Measurements from ENCODE around the gene CD79A.

The CD79A gene

DNA sequence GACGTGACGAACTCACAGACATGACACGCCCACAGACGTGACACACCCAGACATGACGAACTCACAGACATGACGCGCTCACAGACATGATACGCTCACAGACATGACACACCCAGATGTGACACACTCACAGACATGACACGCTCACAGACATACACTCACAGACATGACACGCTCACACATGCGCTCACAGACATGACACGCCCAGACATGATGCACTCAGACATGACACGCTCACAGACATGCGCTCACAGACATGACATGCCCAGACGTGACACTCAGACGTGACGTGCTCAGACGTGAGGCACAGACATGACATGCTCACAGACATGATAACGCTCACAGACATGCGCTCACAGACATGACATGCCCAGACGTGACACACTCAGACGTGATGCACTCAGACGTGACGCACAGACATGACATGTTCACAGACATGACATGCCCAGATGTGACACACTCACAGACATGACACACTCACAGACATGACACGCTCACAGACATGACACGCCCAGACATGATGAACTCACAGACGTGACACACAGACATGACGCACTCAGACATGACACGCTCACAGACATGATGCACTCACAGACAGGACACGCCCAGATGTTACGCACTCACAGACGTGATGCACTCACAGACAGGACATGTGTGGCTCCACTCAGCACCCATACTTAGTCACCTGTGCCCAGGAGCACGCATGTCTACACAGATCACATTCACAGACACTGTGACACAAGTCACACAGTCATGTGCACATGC is 43.1 kb downstream of the CD79A start:
- no peak overlapping the region for H3K4me3 ChIP-seq (ENCODE audit: low read length)
- H3K27ac ChIP-seq (ENCODE audit: low read length): no peak overlapping the region
- H3K36me3 ChIP-seq (ENCODE audit: control insufficient read depth, insufficient read depth, low read length): no peaks in the 10 kb centered on the region
- peaks cover 89% of the 10 kb centered on the region for H3K27me3 ChIP-seq (ENCODE audit: control insufficient read depth, insufficient read depth, low read length)
- no peak for DNase-seq (ENCODE audit: low read depth, low spot score)
- WGBS (ENCODE audit: insufficient coverage, insufficient read length): no CpG with 5 or more reads among the region's 33 CpGs
- no peaks in the 10 kb centered on the region; the same call in 1 of the 2 replicates for H3K9me3 ChIP-seq (ENCODE audit: control insufficient read depth, insufficient read depth, low read length)
- H3K4me1 ChIP-seq (ENCODE audit: control insufficient read depth, insufficient read depth, low read length): peaks cover 2% of the 10 kb centered on the region; the same call in 1 of the 2 replicates

GRCh38 chr19:41920882-41921576 is 44.0 kb downstream of the CD79A start:
- Histone ChIP-seq H3K36me3 (ENCODE audit: control insufficient read depth, insufficient read depth, low read length) (no peaks in the 10 kb centered on the region), H3K27me3 (ENCODE audit: control insufficient read depth, insufficient read depth, low read length) (peaks cover 90% of the 10 kb centered on the region), H3K4me3 (ENCODE audit: low read length) (no peak overlapping the region), H3K9me3 (ENCODE audit: control insufficient read depth, insufficient read depth, low read length) (no peaks in the 10 kb centered on the region; the same call in 1 of the 2 replicates), H3K4me1 (ENCODE audit: control insufficient read depth, insufficient read depth, low read length) (no peaks in the 10 kb centered on the region; the same call in 1 of the 2 replicates), H3K27ac (ENCODE audit: low read length) (no peak overlapping the region)
- no CpG with 5 or more reads among the region's 26 CpGs for WGBS (ENCODE audit: insufficient coverage, insufficient read length)
- DNase-seq (ENCODE audit: low read depth, low spot score): no peak

GRCh38 chr19:41921577-41922576 is 44.8 kb downstream of the CD79A start:
- peaks cover 89% of the 10 kb centered on the region for H3K27me3 ChIP-seq (ENCODE audit: control insufficient read depth, insufficient read depth, low read length)
- no CpG with 5 or more reads among the region's 22 CpGs for WGBS (ENCODE audit: insufficient coverage, insufficient read length)
- no peak overlapping the region for H3K4me3 ChIP-seq (ENCODE audit: low read length)
- DNase-seq (ENCODE audit: low read depth, low spot score): no peak
- H3K9me3 ChIP-seq (ENCODE audit: control insufficient read depth, insufficient read depth, low read length): no peaks in the 10 kb centered on the region; the same call in 1 of the 2 replicates
- no peaks in the 10 kb centered on the region; the same call in 1 of the 2 replicates for H3K4me1 ChIP-seq (ENCODE audit: control insufficient read depth, insufficient read depth, low read length)
- H3K27ac ChIP-seq (ENCODE audit: low read length): no peak overlapping the region
- no peaks in the 10 kb centered on the region for H3K36me3 ChIP-seq (ENCODE audit: control insufficient read depth, insufficient read depth, low read length)

GRCh38 chr19:41922585-41922984 is 45.5 kb downstream of the CD79A start:
- H3K27ac ChIP-seq (ENCODE audit: low read length): no peak overlapping the region
- WGBS (ENCODE audit: insufficient coverage, insufficient read length): no CpG with 5 or more reads among the region's 18 CpGs
- H3K36me3 ChIP-seq (ENCODE audit: control insufficient read depth, insufficient read depth, low read length): no peaks in the 10 kb centered on the region
- no peaks in the 10 kb centered on the region; the same call in 1 of the 2 replicates for H3K4me1 ChIP-seq (ENCODE audit: control insufficient read depth, insufficient read depth, low read length)
- no peak for DNase-seq (ENCODE audit: low read depth, low spot score)
- H3K4me3 ChIP-seq (ENCODE audit: low read length): no peak overlapping the region
- H3K9me3 ChIP-seq (ENCODE audit: control insufficient read depth, insufficient read depth, low read length): no peaks in the 10 kb centered on the region; the same call in 1 of the 2 replicates
- H3K27me3 ChIP-seq (ENCODE audit: control insufficient read depth, insufficient read depth, low read length): peaks cover 91% of the 10 kb centered on the region

DNA sequence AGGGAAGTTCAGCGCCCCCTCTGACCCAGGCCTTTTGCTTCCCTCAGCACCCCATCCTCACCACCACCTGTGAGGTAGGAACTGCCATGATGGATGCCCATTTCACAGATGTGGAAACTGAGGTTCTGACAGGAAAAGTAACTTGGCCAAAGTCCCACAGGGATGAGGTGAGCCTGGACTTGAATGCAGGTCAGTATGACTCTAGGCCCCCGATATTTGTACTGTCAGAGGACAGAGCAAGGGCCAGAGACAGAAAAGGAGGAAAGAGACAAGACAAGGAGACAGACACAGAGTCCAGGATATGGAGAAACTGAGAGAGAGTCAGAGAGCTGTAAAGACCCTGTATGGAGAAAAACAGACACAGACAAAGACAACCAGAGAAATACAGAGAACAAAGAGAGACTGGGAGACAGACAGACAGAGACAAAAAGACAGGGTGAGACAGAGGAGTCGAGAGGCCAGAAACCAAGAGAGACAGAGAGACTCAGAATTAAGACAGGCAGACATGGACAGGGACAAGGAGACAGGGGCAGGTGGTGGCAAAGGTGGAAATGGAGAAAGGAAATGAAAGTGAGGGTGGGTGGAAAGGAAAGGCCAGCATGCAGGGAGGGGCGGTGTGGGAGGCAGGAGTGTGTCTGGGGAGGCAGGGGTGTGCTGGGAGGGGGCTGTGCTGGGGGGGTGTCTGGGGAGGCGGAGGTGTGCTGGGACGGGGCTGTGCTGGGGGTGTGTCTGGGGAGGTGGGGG is 46.1 kb downstream of the CD79A start:
- no peaks in the 10 kb centered on the region; the same call in 1 of the 2 replicates for H3K9me3 ChIP-seq (ENCODE audit: control insufficient read depth, insufficient read depth, low read length)
- no peak overlapping the region for H3K4me3 ChIP-seq (ENCODE audit: low read length)
- peaks cover 89% of the 10 kb centered on the region for H3K27me3 ChIP-seq (ENCODE audit: control insufficient read depth, insufficient read depth, low read length)
- no peaks in the 10 kb centered on the region for H3K36me3 ChIP-seq (ENCODE audit: control insufficient read depth, insufficient read depth, low read length)
- no peaks in the 10 kb centered on the region; the same call in 1 of the 2 replicates for H3K4me1 ChIP-seq (ENCODE audit: control insufficient read depth, insufficient read depth, low read length)
- no peak overlapping the region for H3K27ac ChIP-seq (ENCODE audit: low read length)
- no peak for DNase-seq (ENCODE audit: low read depth, low spot score)
- WGBS (ENCODE audit: insufficient coverage, insufficient read length): no CpG with 5 or more reads among the region's 6 CpGs

- peaks cover 2% of the 10 kb centered on the region; the same call in 1 of the 2 replicates for H3K4me1 ChIP-seq (ENCODE audit: control insufficient read depth, insufficient read depth, low read length)
- WGBS (ENCODE audit: insufficient coverage, insufficient read length): no CpG with 5 or more reads among the region's 13 CpGs
- H3K9me3 ChIP-seq (ENCODE audit: control insufficient read depth, insufficient read depth, low read length): no peaks in the 10 kb centered on the region
- H3K27me3 ChIP-seq (ENCODE audit: control insufficient read depth, insufficient read depth, low read length): peaks cover 90% of the 10 kb centered on the region
- H3K36me3 ChIP-seq (ENCODE audit: control insufficient read depth, insufficient read depth, low read length): no peaks in the 10 kb centered on the region
- H3K4me3 ChIP-seq (ENCODE audit: low read length): no peak overlapping the region
- H3K27ac ChIP-seq (ENCODE audit: low read length): no peak overlapping the region
- no peak for DNase-seq (ENCODE audit: low read depth, low spot score)
These were observed 47.4 kb downstream of the CD79A start for GRCh38 chr19:41924151-41925145.

- H3K9me3 ChIP-seq (ENCODE audit: control insufficient read depth, insufficient read depth, low read length): no peaks in the 10 kb centered on the region
- peaks cover 90% of the 10 kb centered on the region for H3K27me3 ChIP-seq (ENCODE audit: control insufficient read depth, insufficient read depth, low read length)
- peaks cover 2% of the 10 kb centered on the region; the same call in 1 of the 2 replicates for H3K4me1 ChIP-seq (ENCODE audit: control insufficient read depth, insufficient read depth, low read length)
- no peak overlapping the region for H3K27ac ChIP-seq (ENCODE audit: low read length)
- no CpG with 5 or more reads among the region's 7 CpGs for WGBS (ENCODE audit: insufficient coverage, insufficient read length)
- no peak for DNase-seq (ENCODE audit: low read depth, low spot score)
- no peak overlapping the region for H3K4me3 ChIP-seq (ENCODE audit: low read length)
- H3K36me3 ChIP-seq (ENCODE audit: control insufficient read depth, insufficient read depth, low read length): no peaks in the 10 kb centered on the region
These were observed 48.3 kb downstream of the CD79A start for GRCh38 chr19:41925208-41926003.

- no peak for DNase-seq (ENCODE audit: low read depth, low spot score)
- peaks cover 2% of the 10 kb centered on the region; the same call in 1 of the 2 replicates for H3K4me1 ChIP-seq (ENCODE audit: control insufficient read depth, insufficient read depth, low read length)
- H3K4me3 ChIP-seq (ENCODE audit: low read length): no peak overlapping the region
- WGBS (ENCODE audit: insufficient coverage, insufficient read length): no CpG with 5 or more reads among the region's 27 CpGs
- H3K36me3 ChIP-seq (ENCODE audit: control insufficient read depth, insufficient read depth, low read length): no peaks in the 10 kb centered on the region
- H3K9me3 ChIP-seq (ENCODE audit: control insufficient read depth, insufficient read depth, low read length): no peaks in the 10 kb centered on the region
- no peak overlapping the region for H3K27ac ChIP-seq (ENCODE audit: low read length)
- H3K27me3 ChIP-seq (ENCODE audit: control insufficient read depth, insufficient read depth, low read length): peaks cover 90% of the 10 kb centered on the region
These were observed 49.1 kb downstream of the CD79A start for GRCh38 chr19:41926028-41926762.
